Neural cell (in vitro differentiated cells): ENCODE results near the gene SLC38A11.

ENCODE experiments used
- EP300 ChIP-seq: fragments of 450-650 bp; conservative IDR thresholded peaks from 2 replicates; pipeline ENCODE4 v1.6.1; 2014; ENCODE audit warnings: antibody characterized with exemption, mild to moderate bottlenecking, moderate library complexity; ENCODE audit not compliant: poor library complexity, severe bottlenecking
- EZH2 ChIP-seq: fragments of 200-600, 300-800 bp; shearing (Covaris generic), sonication (generic); IDR thresholded peaks from 2 replicates; pipeline ENCODE4 v1.6.1; 2014; ENCODE audit warnings: antibody characterized with exemption, low read length, borderline replicate concordance, mild to moderate bottlenecking; ENCODE audit not compliant: insufficient read depth, poor library complexity, severe bottlenecking
- SMC3 ChIP-seq: fragments of 450-650 bp; conservative IDR thresholded peaks from 2 replicates; pipeline ENCODE4 v1.6.1; 2014; ENCODE audit warnings: antibody characterized with exemption, mild to moderate bottlenecking, moderate library complexity; ENCODE audit not compliant: poor library complexity
- TAF1 ChIP-seq: IDR thresholded peaks from 2 replicates; pipeline ENCODE4 v1.6.1; 2012; ENCODE audit warnings: low read depth
- TF ChIP-seq, protein P1 (sequence below): fragments of 450-650 bp; IDR thresholded peaks from 2 replicates; pipeline ENCODE4 v1.5.1; 2014; ENCODE audit warnings: antibody characterized with exemption, mild to moderate bottlenecking, moderate library complexity; ENCODE audit not compliant: poor library complexity, severe bottlenecking

DNA sequence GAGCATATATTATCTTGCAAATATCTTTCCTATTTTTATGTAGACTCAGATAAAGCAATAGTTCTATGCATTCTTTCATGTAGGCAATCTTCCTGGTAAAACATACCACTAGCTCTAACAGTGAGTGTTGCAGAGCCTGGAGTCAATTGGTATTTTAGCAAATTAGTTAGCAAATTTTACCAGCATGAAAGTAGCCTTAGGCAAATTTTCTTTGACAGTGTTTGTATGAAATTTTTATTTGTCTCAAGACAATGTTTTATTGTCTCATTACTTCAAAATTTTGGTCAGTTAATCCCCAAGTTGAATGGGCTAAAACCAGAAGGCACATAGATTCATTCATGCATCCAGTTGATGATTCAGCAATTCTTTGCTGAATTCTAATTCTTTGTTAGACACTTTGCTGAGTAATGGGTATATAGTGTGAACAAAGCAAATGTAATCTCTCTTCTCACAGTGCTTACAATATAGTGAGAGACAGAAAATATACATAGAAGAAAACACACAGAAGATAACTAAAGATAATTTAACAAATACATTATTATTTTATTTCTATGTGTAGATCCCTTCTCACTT lies 27.1 kb downstream of the SLC38A11 start:
- no peak for TF ChIP-seq EP300
- TF ChIP-seq TAF1: no peak
- TF ChIP-seq, protein P1, sequence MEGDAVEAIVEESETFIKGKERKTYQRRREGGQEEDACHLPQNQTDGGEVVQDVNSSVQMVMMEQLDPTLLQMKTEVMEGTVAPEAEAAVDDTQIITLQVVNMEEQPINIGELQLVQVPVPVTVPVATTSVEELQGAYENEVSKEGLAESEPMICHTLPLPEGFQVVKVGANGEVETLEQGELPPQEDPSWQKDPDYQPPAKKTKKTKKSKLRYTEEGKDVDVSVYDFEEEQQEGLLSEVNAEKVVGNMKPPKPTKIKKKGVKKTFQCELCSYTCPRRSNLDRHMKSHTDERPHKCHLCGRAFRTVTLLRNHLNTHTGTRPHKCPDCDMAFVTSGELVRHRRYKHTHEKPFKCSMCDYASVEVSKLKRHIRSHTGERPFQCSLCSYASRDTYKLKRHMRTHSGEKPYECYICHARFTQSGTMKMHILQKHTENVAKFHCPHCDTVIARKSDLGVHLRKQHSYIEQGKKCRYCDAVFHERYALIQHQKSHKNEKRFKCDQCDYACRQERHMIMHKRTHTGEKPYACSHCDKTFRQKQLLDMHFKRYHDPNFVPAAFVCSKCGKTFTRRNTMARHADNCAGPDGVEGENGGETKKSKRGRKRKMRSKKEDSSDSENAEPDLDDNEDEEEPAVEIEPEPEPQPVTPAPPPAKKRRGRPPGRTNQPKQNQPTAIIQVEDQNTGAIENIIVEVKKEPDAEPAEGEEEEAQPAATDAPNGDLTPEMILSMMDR: no peak
- TF ChIP-seq SMC3: no peak
- no peak for TF ChIP-seq EZH2
